Measurements from ENCODE around the gene BFSP1.

DNA sequence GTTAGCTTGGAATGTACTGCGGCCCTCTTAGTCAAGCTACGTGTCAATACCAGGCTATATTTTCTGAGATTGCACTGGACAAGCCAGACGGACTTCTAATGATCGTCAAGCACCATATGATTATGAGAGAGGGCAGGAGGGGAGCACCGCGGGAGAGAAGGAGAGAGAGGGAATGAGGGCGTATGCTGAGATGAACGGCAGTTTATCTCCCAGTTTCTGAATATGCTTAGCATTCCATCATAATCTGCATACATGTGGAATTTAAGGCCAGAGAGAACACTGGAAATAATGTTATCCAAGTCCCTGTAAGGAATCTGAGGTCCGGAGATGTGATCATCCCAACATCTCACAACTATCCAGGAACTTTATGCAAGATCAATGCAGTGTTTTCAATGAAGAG lies 60.2 kb downstream of the BFSP1 start:
- TF ChIP-seq EZH2 (IDR thresholded peaks at IDR 0.05) (no peak), POLR2AphosphoS5 (IDR thresholded peaks at IDR 0.05; ENCODE audit: borderline replicate concordance, low read depth, low read length) (no peak), FOXP2 (optimal IDR thresholded peaks at IDR 0.05; ENCODE audit: control extremely low read depth, extremely low read length, insufficient read depth) (no peak)
